HG02870 (cell line): ENCODE results near the gene IFT81.
"Not testable (repeated sequence)": the region's sequence is repeated elsewhere in the genome, so short reads cannot be mapped to it uniquely, and the experiment has no call there.

Experiments used
- ATAC-seq: cut with Tn5 transposase; IDR thresholded peaks from one replicate; pipeline ENCODE4 v1.9.1; 2021; ENCODE audit warnings: mild to moderate bottlenecking, moderate library complexity; ENCODE audit not compliant: unreplicated experiment

IFT81 gene

GRCh38 chr12:110243227-110243626 is 119.1 kb downstream of the IFT81 start:
- ATAC-seq = no peak

- ATAC-seq = no peak
Measured at GRCh38 chr12:110244372-110244771, 120.2 kb downstream of the IFT81 start.

- no peak for ATAC-seq
Measured at GRCh38 chr12:110244829-110245228, 120.7 kb downstream of the IFT81 start.

DNA sequence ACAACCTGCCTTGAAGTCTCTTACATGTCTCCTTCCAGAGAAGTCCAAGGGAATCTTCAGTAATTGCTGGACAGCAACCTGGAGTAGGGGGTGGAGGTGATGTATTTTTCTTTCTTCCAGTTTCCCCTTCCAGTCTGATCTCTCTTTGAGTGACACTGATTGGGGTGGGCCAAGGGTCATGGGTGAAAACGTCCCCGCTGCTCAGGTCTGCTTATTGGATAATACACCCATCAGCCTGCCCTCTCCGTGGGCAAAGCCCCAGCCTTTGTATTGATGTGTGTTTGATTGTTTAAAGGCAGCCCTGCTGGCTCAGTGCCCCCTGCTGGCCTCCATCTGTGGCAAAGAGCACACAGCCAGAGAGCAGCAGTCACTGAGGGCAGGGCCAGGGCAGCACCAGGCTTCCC is 121.2 kb downstream of the IFT81 start:
- ATAC-seq = no peak

- ATAC-seq = no peak
Measured at GRCh38 chr12:110246636-110247339, 122.6 kb downstream of the IFT81 start.

GRCh38 chr12:110247340-110248095 is 123.4 kb downstream of the IFT81 start:
- ATAC-seq = no peak

GRCh38 chr12:110248096-110248447 is 123.9 kb downstream of the IFT81 start:
- ATAC-seq = no peak

- ATAC-seq = no peak
Measured at GRCh38 chr12:110249105-110249504, 124.9 kb downstream of the IFT81 start.

GRCh38 chr12:110249716-110250225 is 125.6 kb downstream of the IFT81 start:
- no peak for ATAC-seq

- ATAC-seq = no peak
Measured at GRCh38 chr12:110251381-110251780, 127.2 kb downstream of the IFT81 start.

DNA sequence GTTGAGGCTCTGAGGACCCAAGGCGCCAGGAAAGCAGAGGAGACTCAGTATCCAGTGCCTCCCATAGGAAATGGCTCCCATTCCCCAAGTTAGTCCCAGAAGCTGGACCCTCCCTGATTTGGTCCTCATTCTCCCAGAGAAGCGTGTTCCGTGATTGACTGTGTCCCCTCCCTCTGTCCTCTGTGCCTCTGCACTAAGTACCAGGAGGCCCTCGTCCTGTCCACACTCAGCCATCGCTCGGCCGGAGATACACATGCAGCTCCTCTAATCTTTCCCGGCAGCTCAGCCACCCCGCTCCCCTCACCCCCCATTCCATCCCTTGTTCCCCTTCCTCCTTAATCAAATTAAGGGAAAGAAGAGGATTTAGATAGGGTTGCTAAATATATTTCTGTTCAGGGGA is 128.6 kb downstream of the IFT81 start:
- ATAC-seq = no peak

DNA sequence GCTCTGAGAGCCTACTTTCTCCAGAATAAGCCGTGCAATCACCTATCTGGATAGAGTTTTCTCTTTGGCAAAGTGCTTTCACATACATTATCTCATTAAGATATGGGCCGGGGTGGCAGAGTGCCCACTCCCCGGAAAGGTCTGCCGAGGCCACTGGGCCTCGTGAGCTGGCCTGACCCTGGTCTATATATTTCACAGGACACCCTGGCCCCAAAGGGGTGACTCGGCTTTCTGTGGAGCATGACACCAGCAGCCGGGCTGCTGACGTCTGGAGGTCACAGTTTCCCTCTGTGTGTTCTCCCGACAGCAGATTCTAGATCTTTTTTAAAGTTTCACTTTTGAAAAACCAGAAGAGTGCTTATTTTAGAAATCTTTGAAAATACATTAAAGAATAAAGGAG is 129.0 kb downstream of the IFT81 start:
- ATAC-seq = no peak

- no peak for ATAC-seq
Measured at GRCh38 chr12:110254971-110255540, 130.9 kb downstream of the IFT81 start.

DNA sequence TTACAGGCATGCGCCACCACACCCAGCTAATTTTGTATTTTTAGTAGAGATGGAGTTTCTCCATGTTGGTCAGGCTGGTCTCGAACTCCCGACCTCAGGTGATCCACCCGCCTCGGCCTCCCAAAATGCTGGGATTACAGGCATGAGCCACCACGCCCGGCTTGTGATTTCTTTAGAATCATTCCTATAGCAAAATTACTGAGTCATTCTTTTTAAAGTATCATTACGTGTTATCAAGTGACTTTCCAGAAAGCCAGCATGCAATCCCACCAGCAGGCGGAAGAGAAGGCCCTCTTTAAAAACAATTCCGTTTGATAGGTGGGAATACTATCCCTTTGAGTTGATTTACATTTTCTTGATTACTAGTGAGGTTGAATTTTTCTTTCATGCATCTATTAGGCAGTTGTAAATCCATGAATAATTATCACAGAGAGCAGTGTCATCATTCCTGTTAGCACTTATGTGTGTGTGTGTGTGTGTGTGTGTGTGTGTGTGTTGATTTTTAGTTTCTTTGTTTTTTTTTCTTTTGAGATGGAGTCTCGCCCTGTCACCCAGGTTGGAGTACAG is 131.8 kb downstream of the IFT81 start:
- ATAC-seq = not testable (repeated sequence)

DNA sequence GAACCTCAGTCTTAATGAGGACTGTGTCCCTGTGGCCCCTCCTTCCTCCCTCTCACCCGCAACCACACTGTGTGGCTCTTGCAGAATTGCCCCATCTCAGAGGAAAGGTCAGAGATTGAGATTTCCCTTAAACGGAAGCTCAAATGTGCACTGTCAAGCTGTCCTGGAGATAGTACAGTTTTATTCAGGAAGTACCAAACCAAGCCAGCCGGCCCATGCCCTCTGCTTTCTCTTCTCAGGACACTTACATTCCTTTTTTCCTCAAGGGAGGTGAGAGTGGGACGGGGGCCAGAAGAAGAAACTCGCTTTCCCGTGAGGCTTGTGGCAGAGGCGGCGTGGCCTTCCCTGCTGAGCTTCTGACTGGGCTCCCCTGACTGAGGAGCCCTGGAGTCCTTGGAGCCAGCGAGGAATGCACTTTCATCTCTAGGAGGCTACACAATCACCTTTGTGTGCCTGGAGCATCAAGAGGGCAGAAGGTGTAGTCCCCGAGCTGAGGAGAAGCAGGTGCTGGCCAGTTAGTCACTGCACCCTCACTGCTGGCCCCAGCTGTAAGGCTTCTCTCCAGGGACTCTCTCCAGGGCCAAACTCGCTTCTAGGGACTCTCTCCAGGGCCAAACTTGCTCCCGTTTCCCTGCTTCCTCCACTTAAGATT is 132.7 kb downstream of the IFT81 start:
- ATAC-seq = no peak

DNA sequence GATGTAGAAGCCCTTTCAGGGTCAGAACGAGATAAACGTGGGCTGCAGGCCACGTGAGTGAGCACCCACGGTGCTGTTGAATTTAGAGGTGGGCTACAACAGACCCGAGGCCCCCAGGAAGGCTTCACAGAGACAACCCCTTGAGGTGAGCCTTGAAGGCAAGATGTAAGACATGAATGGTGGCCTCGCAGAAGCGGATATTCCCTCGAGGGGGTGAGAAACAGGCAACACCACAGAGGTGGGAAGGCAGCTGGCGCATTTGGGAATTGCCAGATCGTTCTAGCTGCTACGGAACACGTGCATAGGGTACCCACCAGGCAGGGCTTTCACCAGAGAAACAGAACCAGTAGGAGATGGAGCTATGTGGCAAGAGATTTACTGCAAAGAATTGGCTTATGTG is 134.3 kb downstream of the IFT81 start:
- no peak for ATAC-seq

DNA sequence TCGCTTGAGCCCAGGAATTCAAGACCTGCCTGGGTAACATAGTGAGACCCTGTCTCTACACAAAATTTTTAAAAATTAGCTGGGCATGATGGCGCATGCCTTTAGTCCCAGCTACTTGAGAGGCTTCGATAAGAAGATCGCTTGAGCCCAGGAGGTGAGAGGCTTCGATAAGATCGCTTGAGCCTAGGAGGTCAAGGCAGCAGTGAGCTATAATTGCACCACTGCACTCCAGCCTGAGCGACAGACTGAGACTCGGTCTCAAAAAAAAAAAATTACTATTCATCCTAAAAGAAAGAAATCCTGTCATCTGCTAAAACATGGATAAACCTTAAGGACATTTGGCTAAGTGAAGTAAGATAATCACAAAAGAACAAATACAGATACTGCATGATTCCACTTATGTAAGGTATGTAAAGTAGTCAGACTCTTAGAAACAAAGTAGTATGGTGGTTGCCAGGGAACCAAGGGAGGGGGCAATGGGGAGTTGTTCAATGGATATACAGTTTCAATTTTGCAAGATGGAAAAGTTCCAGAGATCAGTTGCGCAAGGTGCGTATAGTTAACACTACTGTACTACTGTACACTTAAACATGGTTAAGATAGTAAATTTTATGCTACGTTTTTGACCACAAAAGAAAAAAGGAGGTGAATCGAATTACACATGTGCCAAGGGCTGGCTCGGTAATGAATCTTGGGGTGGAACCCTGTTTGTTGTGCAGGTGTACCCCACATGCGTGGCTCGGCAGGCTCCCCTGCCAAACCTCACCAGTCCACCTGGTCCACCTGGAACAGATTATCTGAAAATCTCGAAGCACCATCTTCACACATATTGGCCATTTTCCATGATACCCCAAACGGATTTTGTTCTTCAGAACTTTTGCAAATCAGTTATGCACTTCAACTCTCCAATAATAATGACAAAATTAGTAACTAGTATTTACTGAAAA is 138.6 kb downstream of the IFT81 start:
- ATAC-seq = no peak

- ATAC-seq = no peak
Measured at GRCh38 chr12:110266381-110266960, 142.3 kb downstream of the IFT81 start.

GRCh38 chr12:110266980-110267620 is 142.9 kb downstream of the IFT81 start:
- no peak for ATAC-seq
